ENCODE results near the gene HOXB6.

Gene HOXB6

DNA sequence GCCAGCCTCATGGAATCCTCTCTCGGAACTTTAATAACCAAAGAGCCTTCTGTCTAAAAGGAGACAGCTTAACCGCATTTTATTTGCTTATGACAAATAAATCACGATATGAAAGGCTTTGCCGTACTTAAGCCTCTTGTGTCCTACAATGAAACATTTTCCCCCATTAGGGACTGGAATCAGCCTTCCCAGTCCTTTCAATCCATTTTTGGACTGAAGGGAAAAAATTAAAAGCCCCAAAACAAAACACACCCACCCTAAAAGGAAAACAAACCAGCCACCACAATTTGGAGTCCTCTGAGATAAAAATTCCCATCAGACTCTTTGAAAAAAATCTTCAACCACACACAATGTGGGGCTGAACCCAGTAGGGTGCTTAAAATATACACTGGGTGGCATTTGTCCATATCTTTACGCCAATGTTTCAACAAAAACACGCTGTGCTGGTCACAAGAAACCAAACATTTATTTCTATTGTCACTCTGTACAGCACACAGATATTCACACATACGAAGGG, 29.7 kb downstream of the HOXB6 start (continued):
- TF ChIP-seq BCL11B (tag by site-specific recombination; IDR thresholded peaks at IDR 0.05; ENCODE audit: low read depth) (peak; percentile 67; the same call in 1 of the 2 replicates), HOXA7 (CRISPR knock-in tag; IDR thresholded peaks at IDR 0.05; ENCODE audit: borderline replicate concordance) (no peak), ZNF394 (tag by site-specific recombination; IDR thresholded peaks at IDR 0.05; ENCODE audit: borderline replicate concordance) (no peak), ZNF629 (tag by site-specific recombination; IDR thresholded peaks at IDR 0.05) (peak; percentile 59), ZNF660 (tag by site-specific recombination; IDR thresholded peaks at IDR 0.05) (0 out of 2 replicates have a peak, but pooled peaks have one; percentile 14), ZNF707 (tag by site-specific recombination; IDR thresholded peaks at IDR 0.05) (no peak), KLF7 (tag by site-specific recombination; IDR thresholded peaks at IDR 0.05; ENCODE audit: borderline replicate concordance) (peak; percentile 85; the same call in 1 of the 2 replicates), ZNF792 (tag by site-specific recombination; IDR thresholded peaks at IDR 0.05) (no peak), KLF8 (tag by site-specific recombination; IDR thresholded peaks at IDR 0.05) (peak; percentile 50; the same call in 1 of the 2 replicates), HOXC10 (CRISPR knock-in tag; IDR thresholded peaks at IDR 0.05) (no peak), BCL11A (tag by site-specific recombination; IDR thresholded peaks at IDR 0.05; ENCODE audit: low read depth) (peak; percentile 81; the same call in 1 of the 2 replicates), ZNF2 (tag by site-specific recombination; IDR thresholded peaks at IDR 0.05) (no peak), ZNF529 (tag by site-specific recombination; IDR thresholded peaks at IDR 0.05; ENCODE audit: insufficient replicate concordance) (no peak), ZNF776 (tag by site-specific recombination; IDR thresholded peaks at IDR 0.05; ENCODE audit: borderline replicate concordance) (no peak), ZNF670 (tag by site-specific recombination; IDR thresholded peaks at IDR 0.05; ENCODE audit: low read depth) (no peak)
- TF ChIP-seq, protein P1, sequence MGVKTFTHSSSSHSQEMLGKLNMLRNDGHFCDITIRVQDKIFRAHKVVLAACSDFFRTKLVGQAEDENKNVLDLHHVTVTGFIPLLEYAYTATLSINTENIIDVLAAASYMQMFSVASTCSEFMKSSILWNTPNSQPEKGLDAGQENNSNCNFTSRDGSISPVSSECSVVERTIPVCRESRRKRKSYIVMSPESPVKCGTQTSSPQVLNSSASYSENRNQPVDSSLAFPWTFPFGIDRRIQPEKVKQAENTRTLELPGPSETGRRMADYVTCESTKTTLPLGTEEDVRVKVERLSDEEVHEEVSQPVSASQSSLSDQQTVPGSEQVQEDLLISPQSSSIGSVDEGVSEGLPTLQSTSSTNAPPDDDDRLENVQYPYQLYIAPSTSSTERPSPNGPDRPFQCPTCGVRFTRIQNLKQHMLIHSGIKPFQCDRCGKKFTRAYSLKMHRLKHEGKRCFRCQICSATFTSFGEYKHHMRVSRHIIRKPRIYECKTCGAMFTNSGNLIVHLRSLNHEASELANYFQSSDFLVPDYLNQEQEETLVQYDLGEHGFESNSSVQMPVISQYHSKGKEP (tag by site-specific recombination; IDR thresholded peaks at IDR 0.05), result no peak; the same call in 1 of the 2 replicates
- TF ChIP-seq, protein P2, sequence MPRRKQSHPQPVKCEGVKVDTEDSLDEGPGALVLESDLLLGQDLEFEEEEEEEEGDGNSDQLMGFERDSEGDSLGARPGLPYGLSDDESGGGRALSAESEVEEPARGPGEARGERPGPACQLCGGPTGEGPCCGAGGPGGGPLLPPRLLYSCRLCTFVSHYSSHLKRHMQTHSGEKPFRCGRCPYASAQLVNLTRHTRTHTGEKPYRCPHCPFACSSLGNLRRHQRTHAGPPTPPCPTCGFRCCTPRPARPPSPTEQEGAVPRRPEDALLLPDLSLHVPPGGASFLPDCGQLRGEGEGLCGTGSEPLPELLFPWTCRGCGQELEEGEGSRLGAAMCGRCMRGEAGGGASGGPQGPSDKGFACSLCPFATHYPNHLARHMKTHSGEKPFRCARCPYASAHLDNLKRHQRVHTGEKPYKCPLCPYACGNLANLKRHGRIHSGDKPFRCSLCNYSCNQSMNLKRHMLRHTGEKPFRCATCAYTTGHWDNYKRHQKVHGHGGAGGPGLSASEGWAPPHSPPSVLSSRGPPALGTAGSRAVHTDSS (tag by site-specific recombination; IDR thresholded peaks at IDR 0.05), result no peak
- TF ChIP-seq, protein P3, sequence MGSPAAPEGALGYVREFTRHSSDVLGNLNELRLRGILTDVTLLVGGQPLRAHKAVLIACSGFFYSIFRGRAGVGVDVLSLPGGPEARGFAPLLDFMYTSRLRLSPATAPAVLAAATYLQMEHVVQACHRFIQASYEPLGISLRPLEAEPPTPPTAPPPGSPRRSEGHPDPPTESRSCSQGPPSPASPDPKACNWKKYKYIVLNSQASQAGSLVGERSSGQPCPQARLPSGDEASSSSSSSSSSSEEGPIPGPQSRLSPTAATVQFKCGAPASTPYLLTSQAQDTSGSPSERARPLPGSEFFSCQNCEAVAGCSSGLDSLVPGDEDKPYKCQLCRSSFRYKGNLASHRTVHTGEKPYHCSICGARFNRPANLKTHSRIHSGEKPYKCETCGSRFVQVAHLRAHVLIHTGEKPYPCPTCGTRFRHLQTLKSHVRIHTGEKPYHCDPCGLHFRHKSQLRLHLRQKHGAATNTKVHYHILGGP (tag by site-specific recombination; IDR thresholded peaks at IDR 0.05), result no peak
- TF ChIP-seq, protein P4, sequence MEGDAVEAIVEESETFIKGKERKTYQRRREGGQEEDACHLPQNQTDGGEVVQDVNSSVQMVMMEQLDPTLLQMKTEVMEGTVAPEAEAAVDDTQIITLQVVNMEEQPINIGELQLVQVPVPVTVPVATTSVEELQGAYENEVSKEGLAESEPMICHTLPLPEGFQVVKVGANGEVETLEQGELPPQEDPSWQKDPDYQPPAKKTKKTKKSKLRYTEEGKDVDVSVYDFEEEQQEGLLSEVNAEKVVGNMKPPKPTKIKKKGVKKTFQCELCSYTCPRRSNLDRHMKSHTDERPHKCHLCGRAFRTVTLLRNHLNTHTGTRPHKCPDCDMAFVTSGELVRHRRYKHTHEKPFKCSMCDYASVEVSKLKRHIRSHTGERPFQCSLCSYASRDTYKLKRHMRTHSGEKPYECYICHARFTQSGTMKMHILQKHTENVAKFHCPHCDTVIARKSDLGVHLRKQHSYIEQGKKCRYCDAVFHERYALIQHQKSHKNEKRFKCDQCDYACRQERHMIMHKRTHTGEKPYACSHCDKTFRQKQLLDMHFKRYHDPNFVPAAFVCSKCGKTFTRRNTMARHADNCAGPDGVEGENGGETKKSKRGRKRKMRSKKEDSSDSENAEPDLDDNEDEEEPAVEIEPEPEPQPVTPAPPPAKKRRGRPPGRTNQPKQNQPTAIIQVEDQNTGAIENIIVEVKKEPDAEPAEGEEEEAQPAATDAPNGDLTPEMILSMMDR (tag by site-specific recombination; IDR thresholded peaks at IDR 0.05), result no peak
- TF ChIP-seq, protein P5, sequence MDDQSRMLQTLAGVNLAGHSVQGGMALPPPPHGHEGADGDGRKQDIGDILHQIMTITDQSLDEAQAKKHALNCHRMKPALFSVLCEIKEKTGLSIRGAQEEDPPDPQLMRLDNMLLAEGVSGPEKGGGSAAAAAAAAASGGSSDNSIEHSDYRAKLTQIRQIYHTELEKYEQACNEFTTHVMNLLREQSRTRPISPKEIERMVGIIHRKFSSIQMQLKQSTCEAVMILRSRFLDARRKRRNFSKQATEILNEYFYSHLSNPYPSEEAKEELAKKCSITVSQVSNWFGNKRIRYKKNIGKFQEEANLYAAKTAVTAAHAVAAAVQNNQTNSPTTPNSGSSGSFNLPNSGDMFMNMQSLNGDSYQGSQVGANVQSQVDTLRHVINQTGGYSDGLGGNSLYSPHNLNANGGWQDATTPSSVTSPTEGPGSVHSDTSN (CRISPR knock-in tag; IDR thresholded peaks at IDR 0.05), result no peak
- TF ChIP-seq, protein P6, sequence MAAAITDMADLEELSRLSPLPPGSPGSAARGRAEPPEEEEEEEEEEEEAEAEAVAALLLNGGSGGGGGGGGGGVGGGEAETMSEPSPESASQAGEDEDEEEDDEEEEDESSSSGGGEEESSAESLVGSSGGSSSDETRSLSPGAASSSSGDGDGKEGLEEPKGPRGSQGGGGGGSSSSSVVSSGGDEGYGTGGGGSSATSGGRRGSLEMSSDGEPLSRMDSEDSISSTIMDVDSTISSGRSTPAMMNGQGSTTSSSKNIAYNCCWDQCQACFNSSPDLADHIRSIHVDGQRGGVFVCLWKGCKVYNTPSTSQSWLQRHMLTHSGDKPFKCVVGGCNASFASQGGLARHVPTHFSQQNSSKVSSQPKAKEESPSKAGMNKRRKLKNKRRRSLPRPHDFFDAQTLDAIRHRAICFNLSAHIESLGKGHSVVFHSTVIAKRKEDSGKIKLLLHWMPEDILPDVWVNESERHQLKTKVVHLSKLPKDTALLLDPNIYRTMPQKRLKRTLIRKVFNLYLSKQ (tag by site-specific recombination; IDR thresholded peaks at IDR 0.05; ENCODE audit: borderline replicate concordance), result no peak
- TF ChIP-seq, protein P7, sequence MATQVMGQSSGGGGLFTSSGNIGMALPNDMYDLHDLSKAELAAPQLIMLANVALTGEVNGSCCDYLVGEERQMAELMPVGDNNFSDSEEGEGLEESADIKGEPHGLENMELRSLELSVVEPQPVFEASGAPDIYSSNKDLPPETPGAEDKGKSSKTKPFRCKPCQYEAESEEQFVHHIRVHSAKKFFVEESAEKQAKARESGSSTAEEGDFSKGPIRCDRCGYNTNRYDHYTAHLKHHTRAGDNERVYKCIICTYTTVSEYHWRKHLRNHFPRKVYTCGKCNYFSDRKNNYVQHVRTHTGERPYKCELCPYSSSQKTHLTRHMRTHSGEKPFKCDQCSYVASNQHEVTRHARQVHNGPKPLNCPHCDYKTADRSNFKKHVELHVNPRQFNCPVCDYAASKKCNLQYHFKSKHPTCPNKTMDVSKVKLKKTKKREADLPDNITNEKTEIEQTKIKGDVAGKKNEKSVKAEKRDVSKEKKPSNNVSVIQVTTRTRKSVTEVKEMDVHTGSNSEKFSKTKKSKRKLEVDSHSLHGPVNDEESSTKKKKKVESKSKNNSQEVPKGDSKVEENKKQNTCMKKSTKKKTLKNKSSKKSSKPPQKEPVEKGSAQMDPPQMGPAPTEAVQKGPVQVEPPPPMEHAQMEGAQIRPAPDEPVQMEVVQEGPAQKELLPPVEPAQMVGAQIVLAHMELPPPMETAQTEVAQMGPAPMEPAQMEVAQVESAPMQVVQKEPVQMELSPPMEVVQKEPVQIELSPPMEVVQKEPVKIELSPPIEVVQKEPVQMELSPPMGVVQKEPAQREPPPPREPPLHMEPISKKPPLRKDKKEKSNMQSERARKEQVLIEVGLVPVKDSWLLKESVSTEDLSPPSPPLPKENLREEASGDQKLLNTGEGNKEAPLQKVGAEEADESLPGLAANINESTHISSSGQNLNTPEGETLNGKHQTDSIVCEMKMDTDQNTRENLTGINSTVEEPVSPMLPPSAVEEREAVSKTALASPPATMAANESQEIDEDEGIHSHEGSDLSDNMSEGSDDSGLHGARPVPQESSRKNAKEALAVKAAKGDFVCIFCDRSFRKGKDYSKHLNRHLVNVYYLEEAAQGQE (tag by site-specific recombination; IDR thresholded peaks at IDR 0.05), result no peak
- TF ChIP-seq, protein P8, sequence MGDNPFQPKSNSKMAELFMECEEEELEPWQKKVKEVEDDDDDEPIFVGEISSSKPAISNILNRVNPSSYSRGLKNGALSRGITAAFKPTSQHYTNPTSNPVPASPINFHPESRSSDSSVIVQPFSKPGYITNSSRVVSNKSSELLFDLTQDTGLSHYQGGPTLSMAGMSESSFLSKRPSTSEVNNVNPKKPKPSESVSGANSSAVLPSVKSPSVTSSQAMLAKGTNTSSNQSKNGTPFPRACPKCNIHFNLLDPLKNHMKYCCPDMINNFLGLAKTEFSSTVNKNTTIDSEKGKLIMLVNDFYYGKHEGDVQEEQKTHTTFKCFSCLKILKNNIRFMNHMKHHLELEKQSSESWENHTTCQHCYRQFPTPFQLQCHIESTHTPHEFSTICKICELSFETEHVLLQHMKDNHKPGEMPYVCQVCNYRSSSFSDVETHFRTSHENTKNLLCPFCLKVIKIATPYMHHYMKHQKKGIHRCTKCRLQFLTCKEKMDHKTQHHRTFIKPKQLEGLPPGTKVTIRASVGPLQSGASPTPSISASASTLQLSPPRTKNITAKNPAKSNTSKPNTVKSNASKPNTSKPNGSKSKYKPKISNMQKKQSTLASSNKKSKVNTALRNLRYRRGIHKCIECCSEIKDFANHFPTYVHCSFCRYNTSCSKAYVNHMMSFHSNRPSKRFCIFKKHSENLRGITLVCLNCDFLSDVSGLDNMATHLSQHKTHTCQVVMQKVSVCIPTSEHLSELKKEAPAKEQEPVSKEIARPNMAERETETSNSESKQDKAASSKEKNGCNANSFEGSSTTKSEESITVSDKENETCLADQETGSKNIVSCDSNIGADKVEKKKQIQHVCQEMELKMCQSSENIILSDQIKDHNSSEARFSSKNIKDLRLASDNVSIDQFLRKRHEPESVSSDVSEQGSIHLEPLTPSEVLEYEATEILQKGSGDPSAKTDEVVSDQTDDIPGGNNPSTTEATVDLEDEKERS (tag by site-specific recombination; IDR thresholded peaks at IDR 0.05), result no peak
